ENCODE data around the gene FRMD7.
"Not testable (repeated sequence)": the region's sequence is repeated elsewhere in the genome, so short reads cannot be mapped to it uniquely, and the experiment has no call there.

The FRMD7 gene

GRCh38 chrX:132101799-132102198, 26.0 kb downstream of the FRMD7 start:
- no peaks in the 10 kb centered on the region for H3K79me2 ChIP-seq (ENCODE audit: insufficient read depth, low read length)
- no peaks in the 10 kb centered on the region for H3F3A ChIP-seq (ENCODE audit: low read depth)
- no peaks in the 10 kb centered on the region for H4K20me1 ChIP-seq (ENCODE audit: insufficient read depth, low read length, poor library complexity, severe bottlenecking)
- no peaks in the 10 kb centered on the region for H3K9me2 ChIP-seq (replicated peaks; ENCODE audit: low read depth, low read length)
- no peaks in the 10 kb centered on the region for H3K9me3 ChIP-seq (ENCODE audit: insufficient read depth, low read depth, low read length)
- H3K36me3 ChIP-seq (ENCODE audit: insufficient read depth, low read length), result no peaks in the 10 kb centered on the region
- H3K27me3 ChIP-seq (ENCODE audit: insufficient read depth, low read length, poor library complexity, severe bottlenecking), result no peaks in the 10 kb centered on the region
- no peak overlapping the region for H3K4me2 ChIP-seq (ENCODE audit: low read depth, low read length, poor library complexity, severe bottlenecking)
- TF ChIP-seq EZH2phosphoT487 (IDR thresholded peaks at IDR 0.05; ENCODE audit: borderline replicate concordance) (no peak), CTCF (conservative IDR thresholded peaks at IDR 0.05; ENCODE audit: low read length) (no peak)
- H3K4me3 ChIP-seq (ENCODE audit: low read length, poor library complexity, severe bottlenecking), result no peak overlapping the region
- no peak overlapping the region for H2AFZ ChIP-seq (ENCODE audit: low read length)
- no peaks in the 10 kb centered on the region for H3K4me1 ChIP-seq (ENCODE audit: insufficient read depth, low read length, poor library complexity, severe bottlenecking)
- H3K9ac ChIP-seq (ENCODE audit: low read depth, low read length, poor library complexity, severe bottlenecking), result no peak overlapping the region

GRCh38 chrX:132101206-132101605, 26.6 kb downstream of the FRMD7 start:
- Histone ChIP-seq H3K4me3 (ENCODE audit: low read length, poor library complexity, severe bottlenecking) (no peak overlapping the region), H3K27me3 (ENCODE audit: insufficient read depth, low read length, poor library complexity, severe bottlenecking) (no peaks in the 10 kb centered on the region), H2AFZ (ENCODE audit: low read length) (no peak overlapping the region), H3K36me3 (ENCODE audit: insufficient read depth, low read length) (no peaks in the 10 kb centered on the region), H3K9ac (ENCODE audit: low read depth, low read length, poor library complexity, severe bottlenecking) (no peak overlapping the region), H4K20me1 (ENCODE audit: insufficient read depth, low read length, poor library complexity, severe bottlenecking) (no peaks in the 10 kb centered on the region), H3K4me2 (ENCODE audit: low read depth, low read length, poor library complexity, severe bottlenecking) (no peak overlapping the region), H3K4me1 (ENCODE audit: insufficient read depth, low read length, poor library complexity, severe bottlenecking) (no peaks in the 10 kb centered on the region), H3K9me3 (ENCODE audit: insufficient read depth, low read depth, low read length) (no peaks in the 10 kb centered on the region), H3K79me2 (ENCODE audit: insufficient read depth, low read length) (no peaks in the 10 kb centered on the region), H3K9me2 (replicated peaks; ENCODE audit: low read depth, low read length) (no peaks in the 10 kb centered on the region), H3F3A (ENCODE audit: low read depth) (no peaks in the 10 kb centered on the region)
- no peak for TF ChIP-seq CTCF (conservative IDR thresholded peaks at IDR 0.05; ENCODE audit: low read length)

GRCh38 chrX:132098704-132099103, 29.1 kb downstream of the FRMD7 start:
- H3K4me2 ChIP-seq (ENCODE audit: low read depth, low read length, poor library complexity, severe bottlenecking); H3K4me3 ChIP-seq (ENCODE audit: low read length, poor library complexity, severe bottlenecking); H3K79me2 ChIP-seq (ENCODE audit: insufficient read depth, low read length); H4K20me1 ChIP-seq (ENCODE audit: insufficient read depth, low read length, poor library complexity, severe bottlenecking); H3K4me1 ChIP-seq (ENCODE audit: insufficient read depth, low read length, poor library complexity, severe bottlenecking); H2AFZ ChIP-seq (ENCODE audit: low read length); H3K9me2 ChIP-seq (replicated peaks; ENCODE audit: low read depth, low read length); H3K9me3 ChIP-seq (ENCODE audit: insufficient read depth, low read depth, low read length); H3F3A ChIP-seq (ENCODE audit: low read depth); H3K9ac ChIP-seq (ENCODE audit: low read depth, low read length, poor library complexity, severe bottlenecking); H3K36me3 ChIP-seq (ENCODE audit: insufficient read depth, low read length); H3K27me3 ChIP-seq (ENCODE audit: insufficient read depth, low read length, poor library complexity, severe bottlenecking): not testable (repeated sequence)

GRCh38 chrX:132094164-132094563, 33.7 kb downstream of the FRMD7 start:
- Histone ChIP-seq H3K27me3 (ENCODE audit: insufficient read depth, low read length, poor library complexity, severe bottlenecking) (no peaks in the 10 kb centered on the region), H3K9me2 (replicated peaks; ENCODE audit: low read depth, low read length) (no peaks in the 10 kb centered on the region), H3K36me3 (ENCODE audit: insufficient read depth, low read length) (no peaks in the 10 kb centered on the region), H2AFZ (ENCODE audit: low read length) (no peak overlapping the region), H3K9me3 (ENCODE audit: insufficient read depth, low read depth, low read length) (no peaks in the 10 kb centered on the region), H3K4me2 (ENCODE audit: low read depth, low read length, poor library complexity, severe bottlenecking) (no peak overlapping the region), H3K4me1 (ENCODE audit: insufficient read depth, low read length, poor library complexity, severe bottlenecking) (peaks cover 9% of the 10 kb centered on the region), H3K4me3 (ENCODE audit: low read length, poor library complexity, severe bottlenecking) (no peak overlapping the region), H3K9ac (ENCODE audit: low read depth, low read length, poor library complexity, severe bottlenecking) (no peak overlapping the region), H3F3A (ENCODE audit: low read depth) (0 out of 2 replicates have a peak, but pooled peaks cover 4% of the 10 kb centered on the region), H3K79me2 (ENCODE audit: insufficient read depth, low read length) (no peaks in the 10 kb centered on the region), H4K20me1 (ENCODE audit: insufficient read depth, low read length, poor library complexity, severe bottlenecking) (no peaks in the 10 kb centered on the region)
- TF ChIP-seq CTCF (conservative IDR thresholded peaks at IDR 0.05; ENCODE audit: low read length) (no peak), EZH2phosphoT487 (IDR thresholded peaks at IDR 0.05; ENCODE audit: borderline replicate concordance) (no peak)
